HepG2 (cell line): ENCODE measurements around the gene METTL5. TPM values are rescaled to one million over a fixed set of nuclear protein-coding genes. Genes with fewer than 3 reads are reported as not detected.

ENCODE experiments used
- AGO2 ChIP-seq: fragments of 200-400 bp; formaldehyde crosslinking; optimal IDR thresholded peaks from 2 replicates; pipeline ENCODE3; 2017; ENCODE audit warnings: mild to moderate bottlenecking, low read depth, low read length, moderate library complexity
- CEBPG ChIP-seq: IDR thresholded peaks from 2 replicates; pipeline ENCODE4 v1.6.1; 2016
- CTCF ChIP-seq: sonication (generic); formaldehyde crosslinking; IDR thresholded peaks from 2 replicates; pipeline ENCODE4 v1.5.0; 2020; ENCODE audit warnings: mild to moderate bottlenecking, missing genetic modification reagents, moderate library complexity
- FOXA3 ChIP-seq: IDR thresholded peaks from 2 replicates; pipeline ENCODE4 v1.6.1; 2016; ENCODE audit warnings: missing genetic modification reagents, missing compliant biosample characterization
- HMGA1 ChIP-seq: sonication (generic); formaldehyde crosslinking; conservative IDR thresholded peaks from 2 replicates; pipeline ENCODE4 v1.4.0; 2020; ENCODE audit warnings: missing genetic modification reagents
- MAX ChIP-seq: IDR thresholded peaks from 2 replicates; pipeline ENCODE4 v1.6.1; 2012; ENCODE audit warnings: inconsistent platforms
- NCOR1 ChIP-seq: fragments of 200-600 bp; sonication (generic); IDR thresholded peaks from 2 replicates; pipeline ENCODE4 v1.7.0; 2017; ENCODE audit warnings: antibody characterized with exemption, low read length, borderline replicate concordance
- NFE2L1 ChIP-seq: sonication (generic); formaldehyde crosslinking; IDR thresholded peaks from 2 replicates; pipeline ENCODE4 v1.4.0; 2020; ENCODE audit warnings: missing genetic modification reagents, mild to moderate bottlenecking, borderline replicate concordance
- PITX1 ChIP-seq: sonication (generic); formaldehyde crosslinking; IDR thresholded peaks from 2 replicates; pipeline ENCODE4 v1.5.1; 2020; ENCODE audit warnings: mild to moderate bottlenecking, missing genetic modification reagents
- RARA ChIP-seq: IDR thresholded peaks from 2 replicates; pipeline ENCODE4 v1.6.1; 2016; ENCODE audit warnings: missing genetic modification reagents, missing compliant biosample characterization
- RXRA ChIP-seq: sonication (generic); formaldehyde crosslinking; IDR thresholded peaks from 2 replicates; pipeline ENCODE4 v1.5.1; 2020; ENCODE audit warnings: missing genetic modification reagents
- SALL1 ChIP-seq: sonication (generic); formaldehyde crosslinking; IDR thresholded peaks from 2 replicates; pipeline ENCODE4 v1.8.0; 2022; ENCODE audit warnings: mild to moderate bottlenecking, missing genetic modification reagents
- SMAD1 ChIP-seq: sonication (generic); formaldehyde crosslinking; IDR thresholded peaks from 2 replicates; pipeline ENCODE4 v1.4.0; 2020; ENCODE audit warnings: missing genetic modification reagents, low read depth, mild to moderate bottlenecking, borderline replicate concordance
- TAF1 ChIP-seq: sonication (generic); formaldehyde crosslinking; IDR thresholded peaks from 2 replicates; pipeline ENCODE4 v1.4.0; 2020; ENCODE audit warnings: missing genetic modification reagents
- ZGPAT ChIP-seq: IDR thresholded peaks from 2 replicates; pipeline ENCODE4 v1.6.1; 2016; ENCODE audit warnings: mild to moderate bottlenecking
- ZMAT3 ChIP-seq: sonication (generic); formaldehyde crosslinking; conservative IDR thresholded peaks from 2 replicates; pipeline ENCODE4 v1.7.0; 2021; ENCODE audit warnings: missing genetic modification reagents
- ZNF234 ChIP-seq: sonication (generic); formaldehyde crosslinking; conservative IDR thresholded peaks from 2 replicates; pipeline ENCODE4 v1.5.1; 2020; ENCODE audit warnings: mild to moderate bottlenecking, missing genetic modification reagents
- ZNF326 ChIP-seq: sonication (generic); formaldehyde crosslinking; IDR thresholded peaks from 2 replicates; pipeline ENCODE4 v1.4.0; 2020; ENCODE audit warnings: missing genetic modification reagents, borderline replicate concordance
- ZNF598 ChIP-seq: sonication (generic); formaldehyde crosslinking; IDR thresholded peaks from 2 replicates; pipeline ENCODE4 v1.5.1; 2020; ENCODE audit warnings: mild to moderate bottlenecking, missing genetic modification reagents, borderline replicate concordance
- ZNF772 ChIP-seq: sonication (generic); formaldehyde crosslinking; IDR thresholded peaks from 2 replicates; pipeline ENCODE4 v1.5.0; 2020; ENCODE audit warnings: mild to moderate bottlenecking, missing genetic modification reagents
- ZNF790 ChIP-seq: sonication (generic); formaldehyde crosslinking; IDR thresholded peaks from 2 replicates; pipeline ENCODE4 v1.8.0; 2022; ENCODE audit warnings: missing genetic modification reagents, mild to moderate bottlenecking, borderline replicate concordance
- polyA plus RNA-seq, 8 experiments: library from polyadenylated mRNA; depleted of rRNA in 3 of 8; stranded (reverse) in 7 of 8; unstranded in 1 of 8; fragments of >200 nt; fragmentation: Illumina TruSeq in 4 of 8; extraction: Trizol in 4 of 8; gene quantifications; 2 replicates each; pipeline versions ENCODE4 v1.2.1 to v1.2.3, GENCODE V29; 2011 to 2016; ENCODE audit warnings: low read depth in 4 of 8, missing spikeins in 1 of 8, mixed read lengths in 1 of 8; ENCODE audit not compliant: insufficient read depth in 1 of 8
- total RNA-seq, 5 experiments: library from RNA; depleted of rRNA; stranded (reverse); fragments of >200 nt; fragmentation: Illumina TruSeq; extraction: Trizol; gene quantifications; 2 replicates each; pipeline ENCODE4 v1.2.3, GENCODE V29; 2016; ENCODE audit warnings: low read depth in 1 of 5

The METTL5 gene
- total and polyA plus RNA-seq, 2 of the 13 experiments (the other 11 are each of a cell fraction or from before 2014, with no cell fraction given), result 50.7 to 95.1 TPM

- peak; percentile 93 for TF ChIP-seq SALL1 (CRISPR knock-in tag)
- TF ChIP-seq RARA (CRISPR knock-in tag), result 0 out of 2 replicates have a peak, but pooled peaks have one; percentile 31
- TF ChIP-seq CTCF, result 0 out of 2 replicates have a peak, but pooled peaks have one; percentile 26
- no peak for TF ChIP-seq CEBPG (CRISPR knock-in tag)
- no peak for TF ChIP-seq ZNF326 (CRISPR knock-in tag)
- TF ChIP-seq AGO2, result peak; percentile 91
- 0 out of 2 replicates have a peak, but pooled peaks have one; percentile 39 for TF ChIP-seq RXRA (CRISPR knock-in tag)
- TF ChIP-seq TAF1, result peak; percentile 90
- TF ChIP-seq PITX1, result 0 out of 2 replicates have a peak, but pooled peaks have one; percentile 21
- peak; percentile 84 for TF ChIP-seq ZGPAT (CRISPR knock-in tag)
- no peak for TF ChIP-seq NCOR1
- no peak for TF ChIP-seq NFE2L1 (CRISPR knock-in tag)
- peak; percentile 85 for TF ChIP-seq ZNF790
- TF ChIP-seq SMAD1 (CRISPR knock-in tag), result peak; percentile 87; the same call in 1 of the 2 replicates
- TF ChIP-seq ZNF772 (CRISPR knock-in tag), result peak; percentile 85
- no peak for TF ChIP-seq HMGA1 (CRISPR knock-in tag)
- no peak for TF ChIP-seq ZNF234 (CRISPR knock-in tag)
- TF ChIP-seq ZNF598 (CRISPR knock-in tag), result peak; percentile 49; the same call in 1 of the 2 replicates
- TF ChIP-seq ZMAT3 (CRISPR knock-in tag), result 0 out of 2 replicates have a peak, but pooled peaks have one; percentile 52
- TF ChIP-seq FOXA3 (CRISPR knock-in tag), result 0 out of 2 replicates have a peak, but pooled peaks have one; percentile 43
- TF ChIP-seq MAX, result peak; percentile 96
These were observed 25.8 kb downstream of the METTL5 start, which contains the start of gene SSB (continued) for GRCh38 chr2:169798718-169799592.
